GM19438 (cell line): ENCODE results near the gene AP5Z1.

Experiments
- ATAC-seq: cut with Tn5 transposase; IDR thresholded peaks from one replicate; pipeline ENCODE4 v1.9.1; 2021; ENCODE audit warnings: low read depth; ENCODE audit not compliant: unreplicated experiment

AP5Z1 gene, protein sequence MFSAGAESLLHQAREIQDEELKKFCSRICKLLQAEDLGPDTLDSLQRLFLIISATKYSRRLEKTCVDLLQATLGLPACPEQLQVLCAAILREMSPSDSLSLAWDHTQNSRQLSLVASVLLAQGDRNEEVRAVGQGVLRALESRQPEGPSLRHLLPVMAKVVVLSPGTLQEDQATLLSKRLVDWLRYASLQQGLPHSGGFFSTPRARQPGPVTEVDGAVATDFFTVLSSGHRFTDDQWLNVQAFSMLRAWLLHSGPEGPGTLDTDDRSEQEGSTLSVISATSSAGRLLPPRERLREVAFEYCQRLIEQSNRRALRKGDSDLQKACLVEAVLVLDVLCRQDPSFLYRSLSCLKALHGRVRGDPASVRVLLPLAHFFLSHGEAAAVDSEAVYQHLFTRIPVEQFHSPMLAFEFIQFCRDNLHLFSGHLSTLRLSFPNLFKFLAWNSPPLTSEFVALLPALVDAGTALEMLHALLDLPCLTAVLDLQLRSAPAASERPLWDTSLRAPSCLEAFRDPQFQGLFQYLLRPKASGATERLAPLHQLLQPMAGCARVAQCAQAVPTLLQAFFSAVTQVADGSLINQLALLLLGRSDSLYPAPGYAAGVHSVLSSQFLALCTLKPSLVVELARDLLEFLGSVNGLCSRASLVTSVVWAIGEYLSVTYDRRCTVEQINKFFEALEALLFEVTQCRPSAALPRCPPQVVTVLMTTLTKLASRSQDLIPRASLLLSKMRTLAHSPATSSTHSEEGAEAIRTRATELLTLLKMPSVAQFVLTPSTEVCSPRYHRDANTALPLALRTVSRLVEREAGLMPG

DNA sequence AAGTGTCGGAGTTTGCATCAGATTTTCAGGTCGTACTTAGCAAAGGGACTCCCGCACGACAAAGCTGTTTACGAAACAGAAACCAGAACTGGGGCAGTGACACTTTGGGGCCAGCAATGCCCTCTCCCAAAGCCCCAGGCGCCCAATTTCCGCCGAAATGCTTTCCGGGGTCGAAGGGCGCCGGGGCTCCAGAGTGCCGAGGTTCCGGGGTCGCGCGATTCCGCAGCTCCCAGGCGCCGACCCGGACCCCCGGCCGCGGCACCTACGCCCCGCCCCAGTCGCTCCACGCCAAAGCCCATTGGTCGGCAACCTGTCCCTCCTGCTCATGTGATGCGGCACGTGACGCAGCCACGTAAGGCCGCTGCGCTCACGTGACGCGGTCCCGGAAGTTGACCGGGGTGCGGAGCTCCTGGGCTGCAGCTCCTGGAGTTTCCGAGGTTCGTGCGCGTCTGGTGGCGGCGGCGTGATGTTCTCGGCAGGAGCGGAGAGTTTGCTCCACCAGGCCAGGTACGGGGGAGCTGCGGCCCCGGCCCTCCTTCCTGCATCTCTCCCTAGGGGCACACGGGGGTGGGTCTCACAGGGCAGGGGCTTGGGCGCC, at the start of gene AP5Z1:
Gene AP5Z1 (plus strand): TSS at position 374 of the 598 bp plus-strand sequence. CDS start 93 bp downstream, at position 467.
- ATAC-seq: peak; percentile 88

DNA sequence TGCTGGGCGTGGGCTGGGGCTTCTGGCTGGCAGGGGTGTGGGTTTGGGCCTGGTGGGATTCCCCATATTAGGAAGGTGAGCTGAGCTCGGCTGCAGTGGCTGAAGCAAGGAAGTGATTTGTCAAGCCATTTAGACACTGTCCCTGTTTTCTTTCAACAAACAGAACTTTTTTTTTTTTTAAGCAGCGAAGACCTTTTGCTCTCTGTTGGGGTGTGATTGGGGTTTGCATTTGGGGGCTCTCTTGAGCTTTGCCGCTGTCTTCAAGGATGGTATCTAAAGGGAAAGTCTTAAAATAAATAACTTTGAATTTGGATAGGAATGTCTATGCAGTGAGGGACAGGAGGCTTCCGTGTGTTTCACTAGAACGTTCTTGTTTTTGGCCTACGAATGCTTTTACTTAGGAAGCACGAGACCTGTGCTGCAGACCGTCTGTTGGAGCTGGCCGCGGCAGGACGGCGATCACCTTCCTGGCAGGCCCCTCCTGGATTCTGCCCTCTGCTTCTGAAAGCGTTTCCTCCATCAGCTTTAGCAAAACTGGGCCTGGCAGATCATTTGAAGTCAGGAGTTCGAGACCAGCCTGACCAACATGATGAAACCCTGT, 49.5 kb upstream of the AP5Z1 start:
- ATAC-seq: no peak

DNA sequence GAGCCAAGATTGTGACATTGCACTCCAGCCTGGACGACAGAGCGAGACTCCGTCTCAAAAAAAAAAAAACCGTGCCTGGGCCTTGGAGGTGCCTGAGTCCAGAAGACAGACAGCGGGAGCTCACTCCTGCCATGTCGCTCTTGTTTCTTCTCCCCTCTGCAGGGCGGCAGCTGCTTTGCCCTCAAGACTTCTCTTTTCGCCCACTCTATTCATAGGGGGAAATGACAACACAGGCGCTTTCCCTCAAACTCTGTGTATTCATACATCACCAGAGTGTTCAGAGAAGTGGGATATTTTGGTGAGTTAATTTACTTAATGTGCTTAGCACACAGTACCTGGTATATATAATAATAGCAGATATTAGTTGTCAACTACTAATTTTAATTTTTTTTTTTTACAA, 48.9 kb upstream of the AP5Z1 start:
- no peak for ATAC-seq

DNA sequence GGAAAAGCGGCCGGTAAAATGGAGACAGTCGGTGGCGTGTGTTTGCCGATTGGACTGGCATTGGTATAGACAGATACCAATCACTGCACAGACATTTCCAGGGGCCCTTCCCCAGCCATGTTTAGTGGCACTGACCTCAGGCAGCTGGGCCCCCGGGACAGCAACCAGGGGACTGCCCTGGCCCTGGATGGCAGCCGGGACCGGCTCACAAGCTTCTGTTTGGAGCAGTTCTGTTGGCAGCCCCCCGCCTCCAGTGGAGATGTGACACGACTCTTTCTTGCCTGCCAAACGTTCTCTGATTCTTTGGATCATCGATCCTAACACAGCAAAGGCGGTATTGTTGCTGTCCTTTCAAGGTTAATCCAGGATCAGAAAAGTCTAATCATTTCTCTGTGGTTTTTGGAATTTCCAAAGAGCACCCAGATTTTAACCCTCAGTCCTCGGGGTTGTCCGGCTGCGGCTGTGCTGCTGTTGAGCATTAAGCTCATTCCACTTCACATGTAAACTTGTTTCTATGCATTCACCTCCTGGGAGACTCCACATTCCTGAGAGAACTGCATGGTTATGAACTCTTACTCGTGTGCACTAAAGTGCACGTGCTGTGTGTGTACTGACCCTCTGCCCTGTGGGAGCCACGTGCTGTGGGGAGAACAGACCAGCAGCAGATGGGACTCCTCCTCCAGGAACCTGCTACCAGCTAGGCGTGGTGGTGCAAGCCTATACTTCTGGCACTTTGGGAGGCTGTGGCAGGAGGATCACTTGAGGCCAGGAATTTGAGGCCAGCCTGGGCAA, 47.3 kb upstream of the AP5Z1 start:
- ATAC-seq: no peak

DNA sequence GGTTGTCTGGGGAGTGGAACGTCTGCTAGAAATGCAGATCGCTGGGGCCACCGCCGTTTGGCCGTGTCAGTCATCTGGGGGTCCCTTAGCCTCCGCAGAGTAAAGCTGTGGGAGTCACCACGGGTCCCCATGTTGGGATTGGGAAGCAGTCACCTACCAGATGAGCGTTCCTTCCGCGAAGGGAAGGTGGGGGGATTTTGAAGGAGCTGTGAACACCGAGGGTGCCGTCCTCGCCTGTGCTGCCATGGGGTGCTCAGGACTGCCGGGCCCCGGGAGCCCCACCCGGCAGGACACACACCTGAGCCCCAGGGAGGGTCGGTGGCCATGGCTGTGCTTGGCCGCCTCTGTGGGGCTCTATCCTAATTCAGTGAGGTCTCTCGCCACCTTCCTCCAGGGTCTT, 46.2 kb upstream of the AP5Z1 start:
- ATAC-seq: no peak

DNA sequence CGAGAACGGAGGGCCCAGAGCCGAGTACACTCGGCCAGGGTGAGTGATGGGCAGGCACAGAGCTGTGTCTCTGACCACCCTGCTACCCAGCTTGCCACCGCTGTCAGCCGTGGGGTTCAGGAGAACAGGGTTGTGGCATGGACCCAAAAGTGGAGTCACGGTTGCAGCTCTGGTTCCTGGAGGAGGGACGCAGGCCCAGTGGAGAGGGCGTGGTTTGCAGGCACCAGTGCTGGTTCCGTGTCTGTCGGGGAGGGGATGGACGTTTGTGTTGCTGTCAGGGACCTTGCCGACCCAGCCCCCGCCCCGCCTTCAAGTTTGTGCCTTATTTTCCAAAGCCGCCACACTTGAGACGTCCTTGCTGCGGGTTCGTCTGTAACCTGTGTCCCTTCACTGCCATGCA, 45.1 kb upstream of the AP5Z1 start:
- no peak for ATAC-seq

DNA sequence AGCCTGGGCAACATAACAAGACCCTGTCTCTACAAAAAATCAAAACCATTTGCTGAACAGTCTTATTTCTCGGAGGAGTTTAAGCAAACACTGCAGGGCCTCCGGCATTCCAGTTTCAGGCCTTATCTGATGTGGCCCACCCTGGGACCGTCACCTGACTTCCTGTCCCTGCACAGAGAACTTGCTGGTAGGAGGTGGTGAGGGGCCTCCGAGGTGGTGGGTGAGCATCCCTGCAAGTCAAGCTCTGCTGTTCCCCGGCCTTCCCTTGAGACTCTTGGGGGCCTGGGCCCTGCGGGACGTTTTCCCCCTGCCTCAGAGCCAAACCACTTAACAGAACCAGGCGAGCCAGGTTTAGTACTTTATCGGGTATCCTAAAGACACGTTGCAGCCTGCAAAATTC, 44.5 kb upstream of the AP5Z1 start:
- no peak for ATAC-seq

DNA sequence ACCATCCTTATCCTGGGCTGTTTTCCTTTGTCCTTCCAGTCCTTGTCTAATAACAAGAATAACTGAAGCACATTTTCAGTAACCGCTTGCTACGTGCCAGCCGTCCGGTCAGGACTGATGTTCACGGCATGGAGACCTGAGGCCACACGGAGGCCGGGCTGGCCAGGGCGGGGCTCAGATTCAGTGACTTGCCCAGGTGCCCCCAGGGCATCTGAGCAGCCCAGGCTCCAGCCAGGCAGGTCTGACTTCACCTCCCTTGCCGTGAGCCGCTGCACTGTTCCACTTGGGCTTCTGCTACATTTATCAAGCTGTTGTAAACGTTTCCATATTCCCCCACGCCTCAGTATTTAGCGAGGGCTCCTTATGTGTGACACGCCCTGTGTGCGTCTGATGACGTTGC, 43.6 kb upstream of the AP5Z1 start:
- ATAC-seq: no peak

DNA sequence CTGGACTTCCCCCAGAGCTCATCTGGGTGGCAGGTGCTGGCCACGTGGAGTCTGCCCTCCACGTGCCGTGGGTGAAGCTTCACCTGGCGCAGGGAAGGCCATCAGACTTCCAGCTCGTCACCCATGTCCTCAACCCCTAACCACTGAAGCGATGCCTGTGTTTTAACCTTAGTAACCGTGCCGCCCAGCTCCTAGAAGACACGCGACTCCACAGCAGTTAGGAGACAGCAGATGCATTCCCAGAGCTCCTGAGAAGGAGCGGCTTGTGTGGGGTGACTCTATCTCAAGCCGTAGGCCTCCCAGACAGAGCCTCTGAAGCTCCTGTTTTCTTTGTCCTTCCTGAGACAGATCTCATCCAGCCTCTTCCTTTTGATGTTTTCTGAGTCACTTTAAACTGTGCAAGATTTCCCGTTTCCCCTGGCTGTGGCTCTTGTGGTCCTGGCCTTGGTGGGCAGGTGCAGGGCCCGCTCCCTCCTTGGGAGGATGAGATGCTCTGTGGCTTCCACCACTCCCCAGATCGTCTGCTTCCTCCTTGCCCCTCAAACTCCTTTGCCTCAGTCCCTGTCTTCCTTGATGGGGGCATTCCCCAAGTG, 41.4 kb upstream of the AP5Z1 start:
- ATAC-seq: no peak

DNA sequence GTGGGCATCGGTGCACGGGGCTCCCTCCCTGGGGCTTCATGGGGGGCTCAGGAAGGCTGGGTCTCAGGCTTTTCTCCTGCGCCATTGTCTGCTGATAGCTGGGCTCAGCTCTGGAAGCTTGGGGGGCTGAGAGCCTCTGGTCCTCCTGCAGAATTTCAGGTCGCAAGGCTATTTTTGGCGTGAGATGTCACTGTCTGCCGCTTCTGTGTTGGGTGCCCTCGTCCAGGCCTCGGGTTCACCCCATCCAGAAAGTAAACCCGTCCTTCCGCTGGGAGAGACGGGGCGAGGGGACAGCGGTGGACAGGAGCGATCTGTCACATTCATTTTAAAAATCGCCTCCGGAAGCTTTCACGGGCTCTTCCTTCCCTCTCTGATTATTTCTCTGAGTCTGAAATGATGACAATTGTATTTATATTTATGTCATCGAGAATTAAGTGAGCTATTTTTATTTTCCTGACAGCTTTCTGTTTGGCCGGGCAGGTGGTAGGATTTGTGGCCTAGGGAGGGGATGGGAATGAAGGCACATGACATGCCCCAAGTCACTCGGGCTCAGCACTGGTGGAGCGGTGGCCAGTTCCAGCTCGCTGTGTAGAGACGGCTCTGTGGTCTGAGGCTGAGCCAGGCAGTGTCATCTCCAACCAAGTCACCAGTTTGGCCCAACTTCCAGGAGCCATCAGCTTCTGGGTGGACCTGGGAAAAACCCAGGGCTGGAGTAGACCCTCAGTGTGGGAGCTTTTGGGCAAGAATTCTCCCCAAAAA, 40.7 kb upstream of the AP5Z1 start:
- no peak for ATAC-seq

DNA sequence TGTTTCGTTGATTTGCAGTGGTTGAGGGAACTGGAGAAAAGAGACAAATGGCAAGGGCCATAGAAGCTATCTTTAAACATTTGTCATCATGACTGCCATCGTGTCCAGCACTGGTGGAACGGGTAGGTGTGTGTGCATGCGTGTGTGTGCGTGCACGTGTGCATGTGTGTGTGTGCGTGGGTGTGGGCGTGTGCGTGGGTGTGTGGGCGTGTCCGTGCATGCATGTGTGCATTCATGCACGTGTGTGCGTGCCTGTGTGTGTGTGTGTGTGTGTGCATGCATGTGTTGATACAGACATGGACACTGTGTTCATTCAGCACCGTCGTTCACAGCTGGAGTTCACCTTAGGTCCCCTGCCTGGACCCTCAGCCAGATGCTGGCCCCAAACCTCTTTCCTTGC, 38.1 kb upstream of the AP5Z1 start:
- ATAC-seq: no peak

DNA sequence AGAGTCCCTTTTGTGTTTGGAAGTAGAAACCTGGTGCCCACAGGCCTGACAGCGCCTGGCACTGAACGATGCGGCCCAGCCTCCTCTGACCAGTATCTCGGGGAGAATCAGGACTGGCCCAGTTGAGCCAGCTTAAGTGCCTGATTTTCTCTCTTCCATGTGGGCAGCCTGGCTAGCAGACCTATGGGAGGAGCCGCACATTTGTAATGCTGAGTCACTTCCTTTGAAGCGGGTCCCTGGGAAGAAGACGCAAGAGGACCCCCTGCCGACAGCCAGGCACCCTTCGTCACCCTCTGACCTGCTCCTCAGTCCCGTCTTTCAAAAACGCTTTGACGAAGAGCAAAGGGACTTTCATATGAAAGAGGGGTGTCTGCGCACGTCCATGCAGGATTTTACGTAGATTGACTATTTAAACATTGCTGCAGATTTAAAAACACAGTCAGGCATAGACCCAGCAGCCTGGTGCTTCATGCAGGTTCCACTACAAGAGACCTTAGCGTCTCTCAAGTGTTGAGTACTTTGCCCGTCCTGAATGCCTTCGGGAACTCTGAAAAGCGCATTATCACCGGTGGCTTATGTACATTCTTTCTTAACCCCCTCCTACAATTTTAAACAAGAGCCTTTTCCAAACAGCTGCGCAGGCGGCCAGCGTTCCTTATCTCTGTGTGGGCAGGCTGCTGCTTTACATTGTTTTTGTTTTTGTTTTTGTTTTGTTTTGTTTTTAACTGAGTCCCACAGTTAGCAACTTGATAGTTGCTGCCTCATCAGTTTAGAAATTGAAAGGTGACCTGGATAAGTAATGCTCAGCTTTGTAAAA, 36.5 kb upstream of the AP5Z1 start:
- peak; percentile 60 for ATAC-seq

DNA sequence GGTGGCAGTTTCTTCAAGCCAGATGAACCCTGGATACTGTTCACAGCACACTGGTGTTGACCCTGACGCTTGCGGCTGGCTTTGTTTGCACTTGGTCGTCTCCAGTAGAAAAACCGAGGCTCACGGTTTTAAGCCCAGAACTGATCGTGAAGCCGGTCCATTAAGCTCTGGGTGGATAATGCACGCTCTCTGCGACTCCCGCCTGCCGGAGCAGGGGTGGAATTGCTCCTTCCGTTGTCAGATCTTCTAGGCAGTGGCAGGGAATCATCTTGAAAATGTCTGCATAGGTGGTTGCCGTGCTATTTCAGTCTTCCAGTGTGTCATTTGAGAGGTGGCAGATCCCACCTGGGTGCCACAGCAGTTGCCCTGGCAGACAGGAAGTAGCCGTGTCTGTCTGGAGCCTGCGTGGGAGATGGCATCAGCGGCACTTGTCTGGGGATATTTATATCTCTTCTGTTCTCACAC, 35.9 kb upstream of the AP5Z1 start:
- ATAC-seq: peak; percentile 32

DNA sequence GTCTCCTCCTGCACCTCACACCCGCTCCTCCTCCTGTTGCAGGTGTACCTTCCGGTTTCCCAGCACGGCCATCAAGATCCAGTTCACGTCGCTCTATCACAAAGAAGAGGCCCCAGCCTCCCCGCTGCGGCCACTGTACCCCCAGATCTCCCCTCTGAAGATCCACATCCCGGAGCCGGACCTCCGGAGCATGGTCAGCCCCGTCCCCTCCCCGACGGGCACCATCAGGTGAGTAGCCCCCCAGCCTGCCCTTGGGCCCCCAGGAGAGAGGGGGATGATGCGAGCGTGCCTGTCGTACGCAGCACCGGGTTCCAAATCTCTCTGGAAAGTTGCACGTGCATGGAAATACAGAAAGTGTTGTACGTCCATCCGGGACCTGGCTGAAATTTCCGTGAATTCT, 34.6 kb upstream of the AP5Z1 start:
- no peak for ATAC-seq

DNA sequence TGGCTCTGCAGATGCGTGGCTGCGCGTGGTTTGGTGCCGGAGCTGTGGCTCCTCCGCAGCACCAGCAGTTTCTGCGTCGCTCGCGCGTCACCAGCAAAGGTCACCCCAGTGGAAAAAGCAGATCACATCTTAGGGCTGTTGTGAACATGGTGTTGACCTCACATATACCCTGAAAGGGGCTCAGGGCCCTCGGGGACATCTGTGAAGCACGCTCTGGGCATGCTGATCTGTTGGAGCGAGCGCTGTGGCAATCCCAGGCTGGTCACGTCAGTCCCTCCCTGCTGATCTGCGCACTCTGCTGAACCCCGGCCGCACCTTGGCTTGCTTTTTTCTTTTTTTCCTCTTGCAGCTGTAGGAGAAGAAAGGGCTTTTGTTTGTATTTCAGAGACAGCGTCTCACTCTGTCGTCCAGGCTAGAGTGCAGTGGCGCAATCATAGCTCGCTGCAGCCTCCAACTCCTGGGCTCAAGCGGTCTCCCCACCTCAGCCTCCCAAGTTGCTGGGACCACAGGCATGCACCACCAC, 33.3 kb upstream of the AP5Z1 start:
- no peak for ATAC-seq

DNA sequence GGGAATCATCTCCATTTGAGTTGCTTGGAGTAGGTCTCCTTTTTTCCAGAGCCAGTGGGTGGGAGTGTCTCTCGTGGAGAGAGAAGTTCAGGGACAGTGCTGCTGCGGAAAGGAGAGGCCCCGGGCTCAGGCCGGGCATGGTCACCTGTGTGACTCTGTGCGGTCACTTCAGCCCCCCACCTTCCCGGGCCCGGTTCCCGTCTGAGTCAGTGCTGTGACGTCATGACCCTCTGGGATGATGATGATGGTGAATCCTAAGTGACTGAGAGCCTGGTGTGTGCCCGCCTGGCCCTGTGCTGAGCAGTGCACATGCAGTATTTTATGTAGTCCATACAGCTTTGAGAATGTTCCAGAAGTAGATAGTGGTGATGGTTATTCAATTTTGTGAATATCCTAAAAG, 32.6 kb upstream of the AP5Z1 start:
- no peak for ATAC-seq

DNA sequence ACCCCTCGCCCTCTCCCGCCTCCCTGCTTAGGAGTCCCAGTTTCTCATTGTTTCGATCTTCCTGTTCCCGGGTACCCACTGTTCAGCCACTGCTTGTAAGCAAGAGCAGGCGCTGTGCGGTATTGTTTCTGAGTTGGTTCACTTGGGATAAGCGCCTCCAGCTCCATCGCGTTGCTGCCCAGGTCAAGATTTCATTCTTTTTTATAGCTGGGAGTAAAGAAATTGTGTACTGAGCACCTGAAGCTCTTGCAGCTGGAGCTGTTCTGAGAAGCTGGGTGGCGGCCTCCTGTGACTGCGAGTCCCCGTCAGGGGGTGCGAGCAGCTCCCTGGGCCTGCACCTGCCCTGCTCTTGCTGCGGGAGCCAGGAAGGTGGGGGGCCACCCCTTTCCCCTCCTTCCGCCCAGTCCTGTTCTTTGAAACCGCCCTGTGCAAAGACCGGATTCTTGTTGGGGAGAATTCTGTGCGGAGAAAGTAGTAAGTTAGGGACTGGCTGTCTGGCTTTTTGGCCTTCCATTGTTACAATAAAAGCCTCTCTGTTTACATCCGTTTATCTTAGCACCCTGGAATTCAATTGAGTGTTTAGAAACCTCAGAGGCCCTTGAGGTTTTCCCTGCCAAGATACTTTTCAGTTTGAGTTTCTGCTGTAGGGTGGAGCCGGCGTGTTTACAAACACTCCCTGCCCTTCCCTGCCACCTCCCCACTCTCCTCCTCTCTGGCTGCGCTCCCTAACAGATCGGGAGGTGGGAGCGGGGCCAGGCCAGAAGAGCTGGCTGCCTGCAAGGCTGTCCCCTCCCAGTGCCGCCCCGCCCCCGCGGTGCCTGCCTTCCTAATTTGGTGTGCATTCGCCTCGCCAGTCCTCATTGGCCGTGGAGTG, 30.8 kb upstream of the AP5Z1 start:
- ATAC-seq: peak; percentile 77
